Fibroblast of pulmonary artery (primary cell): ENCODE measurements around the gene PPP1R3A.

Experiments used
- DNase-seq: peaks from one replicate; pipeline ENCODE4 v3.0.0-alpha.2; 2010; ENCODE audit warnings: low read depth
- H3K4me3 ChIP-seq: replicated peaks from 2 replicates; pipeline ENCODE4 v1.5.1; 2011; ENCODE audit warnings: low read depth, mild to moderate bottlenecking, control low read depth, low read length, moderate library complexity
- CTCF ChIP-seq: IDR thresholded peaks from 2 replicates; pipeline ENCODE4 v1.5.1; 2011; ENCODE audit warnings: mild to moderate bottlenecking, control low read depth, low read length, inconsistent platforms; ENCODE audit errors: missing control alignments

Gene PPP1R3A

GRCh38 chr7:113912876-113913275 lies 5.9 kb downstream of the PPP1R3A start:
- DNase-seq = no peak
- TF ChIP-seq CTCF = no peak
- H3K4me3 ChIP-seq = no peak overlapping the region

- no peak for TF ChIP-seq CTCF
- no peak overlapping the region for H3K4me3 ChIP-seq
- DNase-seq = no peak
Observed at GRCh38 chr7:113907617-113908016, 11.2 kb downstream of the PPP1R3A start.

GRCh38 chr7:113904521-113904920 lies 14.3 kb downstream of the PPP1R3A start:
- H3K4me3 ChIP-seq = no peak overlapping the region
- no peak for TF ChIP-seq CTCF
- no peak for DNase-seq

GRCh38 chr7:113892818-113893217 lies 26.0 kb downstream of the PPP1R3A start:
- TF ChIP-seq CTCF = no peak
- no peak for DNase-seq
- H3K4me3 ChIP-seq = no peak overlapping the region

DNA sequence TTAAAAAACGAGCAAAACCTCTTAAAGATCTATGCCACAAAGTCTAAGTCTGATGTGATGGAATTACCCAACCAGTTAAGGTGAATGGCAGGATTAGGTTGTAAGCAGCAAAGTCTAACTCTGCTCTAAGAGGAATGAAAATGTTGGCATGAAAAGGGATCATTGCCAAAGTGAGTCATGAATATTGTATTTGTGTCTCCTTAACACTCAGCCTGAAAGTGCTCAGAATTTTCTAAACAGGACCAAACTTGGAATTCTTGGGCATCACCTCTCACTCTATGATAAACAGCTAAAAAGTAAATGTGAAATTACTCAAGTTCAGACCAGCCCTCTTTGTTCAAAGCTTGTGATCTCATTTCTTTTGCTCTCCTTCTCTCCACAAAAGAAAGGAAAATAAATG lies 27.0 kb downstream of the PPP1R3A start:
- TF ChIP-seq CTCF = no peak
- DNase-seq = peak; percentile 47
- no peak overlapping the region for H3K4me3 ChIP-seq

- H3K4me3 ChIP-seq = no peak overlapping the region
- no peak for TF ChIP-seq CTCF
- no peak for DNase-seq
Observed at GRCh38 chr7:113891031-113891350, 27.8 kb downstream of the PPP1R3A start.

DNA sequence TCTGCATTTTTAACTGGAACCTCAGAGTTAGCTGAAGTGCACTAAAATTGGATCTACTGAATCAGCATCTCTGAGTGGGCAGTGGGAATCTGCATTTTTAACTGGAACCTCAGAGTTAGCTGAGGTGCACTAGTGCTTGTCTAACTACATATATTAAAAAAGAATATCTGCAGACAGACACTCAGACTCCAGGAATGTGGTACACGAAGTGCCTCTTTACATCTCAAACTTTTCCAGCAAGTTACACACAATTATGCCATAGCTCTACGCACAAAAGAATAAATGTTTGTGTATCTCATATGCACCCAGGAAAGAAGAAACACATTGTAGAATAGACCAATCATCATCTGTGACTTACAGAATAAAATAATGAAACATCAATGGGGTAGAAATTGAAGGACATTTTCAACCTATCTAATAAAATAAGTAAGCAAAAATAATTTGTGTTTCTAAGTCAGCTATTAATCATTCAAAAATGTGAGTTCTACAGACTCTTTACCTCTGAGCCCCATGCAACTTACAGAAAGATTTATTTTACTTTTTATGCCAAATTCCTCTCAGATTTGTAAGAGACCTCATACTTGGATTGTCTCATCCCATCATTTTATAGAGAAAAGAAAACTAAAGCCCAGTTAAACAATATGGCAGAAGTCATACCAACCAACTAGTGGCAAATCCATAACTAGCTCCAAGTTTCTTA lies 28.3 kb downstream of the PPP1R3A start:
- no peak for TF ChIP-seq CTCF
- peak; percentile 3 for DNase-seq
- H3K4me3 ChIP-seq = no peak overlapping the region
